Measurements from ENCODE around the gene LMTK2.

The LMTK2 gene

DNA sequence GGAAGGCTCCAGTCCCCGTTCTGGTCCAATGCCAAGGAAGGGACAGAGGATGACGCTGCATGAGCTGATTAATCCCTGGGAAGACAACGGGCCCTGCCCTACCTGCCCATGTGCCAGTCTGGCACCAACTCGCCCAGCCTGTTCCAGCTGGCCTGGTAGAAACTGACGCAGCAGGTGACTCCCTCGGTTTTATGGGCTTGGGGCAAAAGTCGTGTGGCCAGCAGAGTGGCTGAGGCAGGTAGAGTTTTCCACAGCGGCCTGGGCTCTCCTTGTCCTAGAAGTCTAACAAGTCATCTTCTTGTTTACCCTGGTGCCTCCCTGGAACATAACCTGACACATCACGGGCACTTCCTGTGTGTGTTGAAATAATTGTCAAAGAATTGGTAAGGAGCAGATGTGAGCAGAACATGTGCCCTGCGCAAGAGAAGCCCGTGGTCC, 20.4 kb upstream of the LMTK2 start:
- no peak overlapping the region for H3K4me3 ChIP-seq (ENCODE audit: low read depth, low read length)
- TF ChIP-seq, protein P1, sequence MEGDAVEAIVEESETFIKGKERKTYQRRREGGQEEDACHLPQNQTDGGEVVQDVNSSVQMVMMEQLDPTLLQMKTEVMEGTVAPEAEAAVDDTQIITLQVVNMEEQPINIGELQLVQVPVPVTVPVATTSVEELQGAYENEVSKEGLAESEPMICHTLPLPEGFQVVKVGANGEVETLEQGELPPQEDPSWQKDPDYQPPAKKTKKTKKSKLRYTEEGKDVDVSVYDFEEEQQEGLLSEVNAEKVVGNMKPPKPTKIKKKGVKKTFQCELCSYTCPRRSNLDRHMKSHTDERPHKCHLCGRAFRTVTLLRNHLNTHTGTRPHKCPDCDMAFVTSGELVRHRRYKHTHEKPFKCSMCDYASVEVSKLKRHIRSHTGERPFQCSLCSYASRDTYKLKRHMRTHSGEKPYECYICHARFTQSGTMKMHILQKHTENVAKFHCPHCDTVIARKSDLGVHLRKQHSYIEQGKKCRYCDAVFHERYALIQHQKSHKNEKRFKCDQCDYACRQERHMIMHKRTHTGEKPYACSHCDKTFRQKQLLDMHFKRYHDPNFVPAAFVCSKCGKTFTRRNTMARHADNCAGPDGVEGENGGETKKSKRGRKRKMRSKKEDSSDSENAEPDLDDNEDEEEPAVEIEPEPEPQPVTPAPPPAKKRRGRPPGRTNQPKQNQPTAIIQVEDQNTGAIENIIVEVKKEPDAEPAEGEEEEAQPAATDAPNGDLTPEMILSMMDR (conservative IDR thresholded peaks at IDR 0.05; ENCODE audit: low read depth, low read length): no peak
- no peak for DNase-seq (ENCODE audit: low read depth)

DNA sequence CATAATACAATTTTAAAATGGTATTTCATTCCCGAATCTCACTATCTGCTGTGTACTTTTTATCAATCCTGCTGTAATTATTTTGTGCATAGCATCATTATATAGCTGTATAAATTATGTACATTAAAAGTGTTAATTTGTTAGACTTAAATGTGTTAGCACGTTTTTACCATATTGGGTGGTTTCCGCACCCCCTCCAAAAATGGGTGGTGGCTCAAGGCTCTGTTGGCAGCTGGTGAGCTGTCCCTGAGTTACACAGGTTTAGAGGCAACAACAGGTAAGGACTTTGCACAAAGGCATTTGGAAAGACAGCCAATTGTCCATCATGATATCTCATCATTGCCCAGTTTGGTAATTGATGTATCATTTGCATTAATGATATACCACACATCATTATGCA, 18.6 kb upstream of the LMTK2 start:
- no peak overlapping the region for H3K4me3 ChIP-seq (ENCODE audit: low read depth, low read length)
- TF ChIP-seq, protein P1 (conservative IDR thresholded peaks at IDR 0.05; ENCODE audit: low read depth, low read length): no peak
- DNase-seq (ENCODE audit: low read depth): no peak

DNA sequence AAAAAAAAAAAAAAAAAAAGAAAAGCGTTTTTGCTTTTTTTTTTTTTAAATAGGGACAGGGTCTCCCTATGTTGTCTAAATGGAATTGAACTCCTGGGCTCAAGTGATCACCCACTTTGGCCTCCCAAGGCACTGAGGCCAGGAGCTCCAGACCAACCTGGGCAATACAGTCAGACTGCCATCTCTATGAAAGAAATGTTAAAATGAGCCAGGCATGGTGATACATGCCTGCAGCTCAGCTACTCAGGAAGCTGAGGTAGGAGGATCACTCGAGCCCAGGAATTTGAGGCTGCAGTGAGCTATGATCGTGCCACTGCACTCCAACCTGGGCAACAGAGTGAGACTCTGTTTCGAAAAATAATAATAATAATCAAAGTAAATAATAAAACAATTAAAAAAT, 16.5 kb upstream of the LMTK2 start:
- H3K4me3 ChIP-seq (ENCODE audit: low read depth, low read length): no peak overlapping the region
- DNase-seq (ENCODE audit: low read depth): no peak
- TF ChIP-seq, protein P1 (conservative IDR thresholded peaks at IDR 0.05; ENCODE audit: low read depth, low read length): no peak

- H3K4me3 ChIP-seq (ENCODE audit: low read depth, low read length): no peak overlapping the region
- DNase-seq (ENCODE audit: low read depth): no peak
- TF ChIP-seq, protein P1 (conservative IDR thresholded peaks at IDR 0.05; ENCODE audit: low read depth, low read length): no peak
These were observed 15.6 kb upstream of the LMTK2 start for GRCh38 chr7:98091061-98091460.

- TF ChIP-seq, protein P1 (conservative IDR thresholded peaks at IDR 0.05; ENCODE audit: low read depth, low read length): no peak
- DNase-seq (ENCODE audit: low read depth): no peak
- no peak overlapping the region for H3K4me3 ChIP-seq (ENCODE audit: low read depth, low read length)
These were observed 15.1 kb upstream of the LMTK2 start for GRCh38 chr7:98091523-98091922.

DNA sequence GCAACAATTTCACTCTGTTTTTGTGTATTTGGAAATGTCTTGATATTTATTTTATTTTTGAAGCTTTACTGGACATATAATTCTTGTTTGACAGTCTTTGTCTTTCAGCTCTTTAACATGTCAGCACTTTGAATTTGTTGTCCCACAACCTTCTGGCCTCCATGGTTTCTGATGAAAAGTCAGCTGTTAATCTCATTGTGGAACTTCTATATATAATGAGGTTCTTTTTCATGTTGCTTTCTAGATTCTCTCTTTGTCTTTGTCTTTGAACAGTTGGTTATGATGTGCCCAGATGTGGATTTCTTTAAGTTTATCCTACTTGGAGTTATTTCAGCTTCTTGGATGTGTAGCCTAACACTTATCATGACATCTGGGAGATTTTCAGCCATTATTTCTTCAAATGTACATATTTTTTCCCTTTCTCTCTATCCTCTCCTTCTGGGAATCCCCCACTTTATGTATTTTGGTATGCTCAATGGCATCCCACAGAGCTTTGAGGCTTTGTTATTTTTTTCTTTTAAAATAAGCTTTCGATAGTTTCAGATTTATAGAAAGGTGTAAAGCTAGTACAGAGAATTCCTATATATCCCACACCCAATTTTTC, 9.5 kb upstream of the LMTK2 start:
- DNase-seq (ENCODE audit: low read depth): no peak
- H3K4me3 ChIP-seq (ENCODE audit: low read depth, low read length): no peak overlapping the region
- TF ChIP-seq, protein P1 (conservative IDR thresholded peaks at IDR 0.05; ENCODE audit: low read depth, low read length): no peak

DNA sequence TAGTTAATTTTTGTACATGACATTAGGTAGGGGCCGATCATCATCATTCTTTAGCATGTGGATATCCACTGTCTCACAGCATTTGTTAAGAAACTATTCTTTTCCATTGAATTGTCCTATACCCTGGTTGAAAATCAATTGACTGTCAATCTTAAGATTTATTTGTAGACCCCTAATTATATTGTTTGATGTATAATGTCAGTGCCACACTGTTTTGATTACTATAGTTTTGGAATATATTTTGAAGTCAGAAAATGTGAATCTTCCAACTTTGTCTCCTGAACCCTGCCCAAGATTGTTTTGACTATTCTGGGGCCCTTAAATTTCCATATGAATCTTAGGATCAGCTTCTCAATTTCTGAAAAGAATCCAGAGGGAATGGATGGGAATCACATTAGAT, 6.6 kb upstream of the LMTK2 start:
- DNase-seq (ENCODE audit: low read depth): no peak
- TF ChIP-seq, protein P1 (conservative IDR thresholded peaks at IDR 0.05; ENCODE audit: low read depth, low read length): no peak

More for the DNA sequence above, 6.6 kb upstream of the LMTK2 start:
- no peak overlapping the region for H3K4me3 ChIP-seq (ENCODE audit: low read depth, low read length)
